ENCODE results near the gene OTC.

GRCh38 chrX:38368774-38369173, 16.4 kb downstream of the OTC start:
- TF ChIP-seq, protein P1, sequence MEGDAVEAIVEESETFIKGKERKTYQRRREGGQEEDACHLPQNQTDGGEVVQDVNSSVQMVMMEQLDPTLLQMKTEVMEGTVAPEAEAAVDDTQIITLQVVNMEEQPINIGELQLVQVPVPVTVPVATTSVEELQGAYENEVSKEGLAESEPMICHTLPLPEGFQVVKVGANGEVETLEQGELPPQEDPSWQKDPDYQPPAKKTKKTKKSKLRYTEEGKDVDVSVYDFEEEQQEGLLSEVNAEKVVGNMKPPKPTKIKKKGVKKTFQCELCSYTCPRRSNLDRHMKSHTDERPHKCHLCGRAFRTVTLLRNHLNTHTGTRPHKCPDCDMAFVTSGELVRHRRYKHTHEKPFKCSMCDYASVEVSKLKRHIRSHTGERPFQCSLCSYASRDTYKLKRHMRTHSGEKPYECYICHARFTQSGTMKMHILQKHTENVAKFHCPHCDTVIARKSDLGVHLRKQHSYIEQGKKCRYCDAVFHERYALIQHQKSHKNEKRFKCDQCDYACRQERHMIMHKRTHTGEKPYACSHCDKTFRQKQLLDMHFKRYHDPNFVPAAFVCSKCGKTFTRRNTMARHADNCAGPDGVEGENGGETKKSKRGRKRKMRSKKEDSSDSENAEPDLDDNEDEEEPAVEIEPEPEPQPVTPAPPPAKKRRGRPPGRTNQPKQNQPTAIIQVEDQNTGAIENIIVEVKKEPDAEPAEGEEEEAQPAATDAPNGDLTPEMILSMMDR (IDR thresholded peaks at IDR 0.05), result no peak
- no peak for TF ChIP-seq EZH2 (IDR thresholded peaks at IDR 0.05; ENCODE audit: borderline replicate concordance, insufficient read depth, low read depth, low read length, poor library complexity, severe bottlenecking)

All from B cell (primary cell).